HuH-7 (cell line): Measurements from ENCODE around the gene PIF1.
A peak's percentile ranks its signal among the peaks of the same experiment; 100 is the strongest.

ENCODE experiments used
- DNase-seq: peaks from one replicate; pipeline ENCODE4 v3.0.0; 2011; ENCODE audit warnings: low spot score

The PIF1 gene, protein sequence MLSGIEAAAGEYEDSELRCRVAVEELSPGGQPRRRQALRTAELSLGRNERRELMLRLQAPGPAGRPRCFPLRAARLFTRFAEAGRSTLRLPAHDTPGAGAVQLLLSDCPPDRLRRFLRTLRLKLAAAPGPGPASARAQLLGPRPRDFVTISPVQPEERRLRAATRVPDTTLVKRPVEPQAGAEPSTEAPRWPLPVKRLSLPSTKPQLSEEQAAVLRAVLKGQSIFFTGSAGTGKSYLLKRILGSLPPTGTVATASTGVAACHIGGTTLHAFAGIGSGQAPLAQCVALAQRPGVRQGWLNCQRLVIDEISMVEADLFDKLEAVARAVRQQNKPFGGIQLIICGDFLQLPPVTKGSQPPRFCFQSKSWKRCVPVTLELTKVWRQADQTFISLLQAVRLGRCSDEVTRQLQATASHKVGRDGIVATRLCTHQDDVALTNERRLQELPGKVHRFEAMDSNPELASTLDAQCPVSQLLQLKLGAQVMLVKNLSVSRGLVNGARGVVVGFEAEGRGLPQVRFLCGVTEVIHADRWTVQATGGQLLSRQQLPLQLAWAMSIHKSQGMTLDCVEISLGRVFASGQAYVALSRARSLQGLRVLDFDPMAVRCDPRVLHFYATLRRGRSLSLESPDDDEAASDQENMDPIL

DNA sequence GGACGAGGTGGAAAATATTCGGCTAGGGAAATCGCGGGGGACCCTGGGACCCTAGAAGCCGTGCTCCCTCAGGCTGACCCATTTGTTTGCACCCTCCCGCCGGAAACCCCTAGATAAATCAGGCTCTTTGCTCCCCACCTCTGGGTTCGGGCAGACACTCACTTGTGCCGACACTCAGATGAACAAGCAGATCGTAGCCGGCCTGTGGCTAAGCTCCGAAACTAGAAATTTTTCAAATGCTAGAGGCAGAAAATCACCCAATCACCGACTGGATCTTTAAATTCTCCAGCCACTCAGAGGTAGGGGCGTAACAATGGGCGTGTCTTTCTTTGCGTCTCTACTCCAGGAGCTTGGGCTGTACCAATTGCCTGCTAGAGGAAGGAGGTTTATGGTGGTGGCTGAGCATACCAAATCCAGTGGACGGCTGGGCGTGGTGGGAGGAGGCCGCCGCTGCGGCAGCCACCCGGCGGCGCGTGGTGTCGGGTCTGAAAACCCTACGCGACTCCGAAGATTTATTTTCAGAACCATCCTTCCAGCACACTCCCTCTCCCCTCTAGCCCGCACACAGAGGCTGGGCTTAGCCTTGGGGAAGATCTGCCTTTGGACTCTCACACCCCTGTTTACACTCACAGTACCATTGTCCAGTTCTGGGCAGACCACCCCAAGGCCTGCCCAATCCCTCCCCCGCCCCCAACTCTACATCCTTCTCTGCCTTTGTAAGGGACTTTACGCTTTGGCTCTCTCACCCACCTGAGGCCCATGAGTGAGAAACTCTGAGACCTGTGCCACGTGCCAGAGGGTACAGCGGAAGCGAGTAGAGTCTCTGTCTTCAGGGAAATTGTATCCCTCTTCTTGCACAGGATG lies at the start of gene PIF1:
Gene PIF1, minus strand, starts transcription at position 217 of the 864 bp plus-strand sequence. CDS start 1,312 bp downstream, outside the sequence.
- peak; percentile 96 for DNase-seq

DNA sequence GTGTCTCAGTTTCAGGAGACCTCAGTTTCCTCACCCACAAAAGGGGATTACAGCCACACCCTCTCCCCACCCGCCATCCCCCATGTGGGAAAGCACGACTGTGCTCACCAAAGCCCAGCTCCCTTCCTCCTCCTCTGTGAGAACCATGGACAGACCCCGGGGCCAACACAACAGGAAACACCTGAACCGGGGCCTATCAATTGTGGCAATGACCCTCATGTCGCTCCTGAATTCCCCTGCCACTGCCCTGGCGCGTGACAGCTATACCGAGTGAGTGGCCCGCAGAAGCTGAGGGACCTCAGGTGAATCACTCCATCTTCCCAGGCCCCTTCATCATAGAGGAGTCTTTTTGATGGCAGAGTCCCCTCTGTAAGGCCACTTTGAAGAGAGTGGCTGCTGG lies 44.9 kb upstream of the PIF1 start:
- no peak for DNase-seq

DNA sequence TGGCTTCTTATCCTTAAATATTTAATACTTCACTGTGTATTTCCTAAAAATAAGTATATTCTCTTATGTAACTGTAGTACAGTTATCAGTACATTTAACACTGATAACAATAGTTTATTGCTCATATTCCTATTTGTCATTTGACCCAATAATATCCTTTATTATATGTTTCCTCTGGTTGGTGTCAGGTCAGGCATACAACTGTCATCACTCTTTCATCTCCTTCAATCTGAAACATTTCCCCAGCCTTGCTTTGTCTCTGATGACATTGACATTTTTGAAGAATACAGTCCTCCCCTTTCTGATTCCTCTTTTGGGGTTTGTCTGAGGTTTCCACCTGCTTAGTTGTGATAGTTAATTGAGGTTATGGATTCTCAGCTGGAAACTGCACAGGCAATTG lies 44.1 kb upstream of the PIF1 start:
- DNase-seq, result no peak

DNA sequence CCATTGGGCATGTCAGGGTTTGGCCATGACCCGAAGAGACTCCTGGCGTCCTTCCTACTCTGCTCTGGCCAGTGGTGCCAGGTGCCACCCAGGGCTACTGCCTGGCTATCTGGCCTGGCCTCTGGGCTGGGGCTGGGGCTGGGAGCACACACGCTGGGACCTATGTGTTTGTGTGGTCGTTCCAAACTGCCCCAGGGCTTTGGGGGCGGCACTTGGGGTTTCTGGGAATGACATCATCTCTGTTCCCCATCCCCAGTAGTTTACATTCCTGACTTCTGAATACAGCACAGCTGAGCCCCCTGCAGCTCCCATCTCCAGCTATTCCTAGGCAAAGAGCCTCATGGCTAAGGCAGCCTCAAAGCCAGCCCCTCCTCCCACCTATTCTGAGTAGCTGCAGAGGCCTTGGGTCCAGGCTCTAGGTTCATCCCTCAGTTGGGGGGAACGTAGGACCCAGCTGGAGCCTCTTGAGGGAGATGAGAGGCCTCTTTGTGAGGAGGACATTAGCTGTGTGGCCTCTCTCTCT lies 40.6 kb upstream of the PIF1 start:
- DNase-seq, result no peak

DNA sequence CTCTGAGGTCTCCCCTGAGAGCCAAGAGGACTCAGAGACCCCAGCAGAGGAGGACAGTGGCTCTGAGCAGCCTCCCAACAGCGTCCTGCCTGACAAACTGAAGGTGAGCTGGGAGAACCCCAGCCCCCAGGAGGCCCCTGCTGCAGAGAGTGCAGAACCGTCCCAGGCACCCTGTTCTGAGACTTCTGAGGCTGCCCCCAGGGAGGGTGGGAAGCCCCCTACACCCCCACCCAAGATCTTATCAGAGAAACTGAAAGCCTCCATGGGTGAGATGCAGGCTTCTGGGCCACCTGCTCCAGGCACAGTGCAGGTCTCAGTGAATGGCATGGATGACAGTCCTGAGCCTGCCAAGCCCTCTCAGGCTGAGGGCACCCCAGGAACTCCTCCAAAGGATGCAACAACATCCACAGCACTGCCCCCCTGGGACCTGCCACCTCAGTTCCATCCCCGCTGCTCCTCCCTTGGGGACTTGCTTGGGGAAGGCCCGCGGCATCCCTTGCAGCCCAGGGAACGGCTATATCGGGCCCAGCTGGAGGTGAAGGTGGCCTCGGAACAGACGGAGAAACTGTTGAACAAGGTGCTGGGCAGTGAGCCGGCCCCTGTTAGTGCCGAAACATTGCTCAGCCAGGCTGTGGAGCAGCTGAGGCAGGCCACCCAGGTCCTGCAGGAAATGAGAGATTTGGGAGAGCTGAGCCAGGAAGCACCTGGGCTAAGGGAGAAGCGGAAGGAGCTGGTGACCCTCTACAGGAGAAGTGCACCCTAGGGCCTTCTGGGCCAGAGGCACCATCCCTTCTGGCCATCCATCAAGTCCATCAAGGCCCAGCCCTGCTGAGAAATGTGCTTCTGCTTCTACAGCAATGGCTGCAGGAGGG lies 39.9 kb upstream of the PIF1 start:
- no peak for DNase-seq

DNA sequence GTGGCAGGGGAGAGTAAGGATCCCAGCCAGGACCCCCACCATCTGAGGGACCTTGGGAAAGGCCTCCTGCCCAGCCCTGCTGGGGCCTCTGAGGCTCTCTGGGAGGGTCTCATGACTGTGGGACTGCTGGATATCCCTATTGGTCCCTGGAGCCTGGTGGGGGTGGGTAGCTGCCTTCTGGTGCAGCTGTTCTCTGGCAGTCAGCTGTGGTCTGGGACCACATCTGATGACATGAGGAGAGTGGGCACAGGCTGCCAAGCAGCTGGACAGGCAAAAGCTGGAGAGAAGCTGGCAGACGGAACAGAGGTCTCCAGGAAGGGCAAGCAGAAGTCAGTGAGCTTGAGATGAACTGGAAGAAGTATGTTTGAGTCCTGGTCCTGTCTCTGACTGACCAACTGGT lies 38.6 kb upstream of the PIF1 start:
- no peak for DNase-seq

DNA sequence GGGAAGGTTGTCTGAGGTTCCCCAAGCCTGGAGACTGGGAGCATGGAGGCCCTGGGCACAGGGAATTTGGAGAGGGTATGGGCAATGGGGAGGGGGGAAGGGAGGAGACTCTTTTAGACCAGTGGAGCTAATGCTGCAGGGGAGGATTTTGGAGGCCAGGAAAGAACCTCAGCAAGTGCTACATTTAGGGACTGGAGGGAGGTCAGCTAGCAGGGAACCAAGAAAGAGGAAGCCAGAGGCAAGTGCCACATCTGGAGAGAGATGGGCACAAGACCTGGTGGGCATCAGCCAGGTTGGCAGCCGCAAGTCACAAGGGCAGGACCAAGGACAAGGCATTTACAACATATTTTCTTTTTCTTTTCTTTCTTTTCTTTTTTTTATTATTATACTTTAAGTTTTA lies 37.0 kb upstream of the PIF1 start:
- DNase-seq, result no peak

DNA sequence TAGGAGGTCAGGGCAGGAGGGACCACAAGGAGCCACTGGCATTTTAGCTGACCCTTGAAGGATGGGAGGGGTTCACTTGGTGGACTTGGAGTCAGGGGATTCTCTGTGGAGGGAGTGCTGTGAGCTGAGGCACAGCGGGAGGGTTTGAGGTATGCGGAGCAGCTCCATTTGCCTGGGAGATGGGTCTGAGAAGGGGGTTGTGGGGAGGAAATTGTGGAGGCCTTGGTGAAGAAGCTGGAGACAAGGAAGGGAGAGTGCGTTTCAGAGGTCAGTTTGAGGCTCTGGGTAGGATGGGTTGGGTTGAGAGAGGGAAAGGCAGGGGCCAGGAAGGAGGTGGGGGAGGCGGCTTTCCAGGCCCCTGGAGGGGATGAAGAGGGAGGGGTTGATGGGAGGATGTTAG lies 36.5 kb upstream of the PIF1 start:
- DNase-seq, result no peak

DNA sequence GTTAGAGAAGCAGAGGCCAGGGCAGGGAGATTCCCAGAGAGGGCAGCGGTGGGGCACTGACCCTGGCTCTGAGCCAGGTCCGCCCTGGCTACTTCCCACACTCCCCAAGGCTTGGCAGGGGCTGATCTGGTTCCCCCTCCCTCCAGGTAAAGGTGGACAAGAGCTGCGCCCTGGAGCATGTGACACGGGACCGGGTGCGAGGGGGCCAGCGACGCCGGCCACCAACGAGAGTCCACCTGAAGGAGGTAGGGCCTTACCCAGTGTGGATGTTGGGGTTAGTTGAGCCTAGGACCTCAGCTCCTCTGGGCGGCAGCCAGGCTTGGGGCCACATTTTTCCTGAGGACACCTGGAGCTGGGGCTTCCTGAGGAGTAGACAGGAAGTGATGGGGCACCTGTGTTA lies 35.9 kb upstream of the PIF1 start:
- DNase-seq, result no peak

DNA sequence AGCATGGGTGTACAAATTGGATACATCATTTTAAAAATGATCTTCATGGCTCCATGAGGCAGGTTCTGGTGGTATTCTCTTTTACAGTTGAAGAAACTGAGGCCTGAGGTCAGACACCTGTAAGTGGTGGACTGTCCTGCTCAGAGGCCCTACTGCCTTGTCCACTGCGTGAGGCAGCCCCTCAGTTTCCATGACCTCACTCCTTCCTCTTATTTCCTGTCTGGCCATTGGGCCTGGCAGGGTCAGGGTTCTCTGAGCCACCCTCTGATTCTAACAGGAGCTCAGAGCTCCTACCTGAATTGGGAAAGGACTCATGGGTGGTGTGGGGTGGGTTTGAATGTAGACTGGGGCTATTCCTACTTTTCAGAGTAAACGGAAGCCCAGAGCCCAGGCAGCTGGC lies 33.8 kb upstream of the PIF1 start:
- no peak for DNase-seq

DNA sequence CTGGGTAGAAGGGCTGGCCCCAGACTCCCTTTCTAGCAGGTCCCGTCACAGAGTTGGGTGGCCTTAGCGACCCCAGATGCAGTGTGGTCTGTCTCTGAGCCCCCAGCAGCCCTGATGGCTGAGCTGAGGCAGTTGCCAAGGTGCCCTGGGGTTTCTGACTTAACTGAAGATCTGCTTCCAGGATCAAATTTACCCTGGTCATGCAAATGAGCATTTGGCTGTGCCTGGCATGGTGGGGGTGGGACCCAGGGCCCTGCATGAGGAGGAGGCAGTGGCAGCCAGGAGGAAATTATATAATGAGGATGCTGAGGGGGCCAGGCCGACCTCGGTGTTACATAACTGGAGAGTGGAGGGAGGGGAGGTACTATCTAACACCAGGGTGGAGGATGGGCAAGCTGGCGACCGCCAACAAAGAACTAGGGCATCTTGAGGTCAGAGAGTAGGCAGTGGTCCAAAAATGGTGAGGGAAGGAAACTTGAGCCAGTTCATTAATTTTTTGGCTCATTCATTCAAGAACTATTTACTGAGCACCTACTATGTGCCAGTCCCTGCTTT lies 32.7 kb upstream of the PIF1 start:
- DNase-seq, result no peak

DNA sequence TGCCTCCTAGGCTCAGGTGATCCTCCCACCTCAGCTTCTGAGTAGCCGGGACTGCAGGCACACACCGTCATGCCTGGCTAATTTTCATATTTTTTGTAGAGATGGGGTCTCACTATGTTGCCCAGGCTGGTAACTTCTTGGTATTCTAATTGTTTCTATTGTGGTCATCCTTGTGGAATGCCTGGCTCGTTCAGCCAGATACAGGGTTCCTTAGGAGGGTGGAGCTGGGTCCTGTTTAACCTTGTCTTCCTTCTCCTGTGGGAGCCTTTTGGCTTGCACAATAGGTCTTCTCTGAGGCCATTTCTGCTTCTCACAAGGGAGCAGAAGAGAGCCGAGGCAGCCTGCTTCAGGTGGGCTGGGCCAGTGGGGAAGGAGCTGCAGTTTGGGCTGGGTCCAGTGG lies 32.0 kb upstream of the PIF1 start:
- DNase-seq, result no peak

DNA sequence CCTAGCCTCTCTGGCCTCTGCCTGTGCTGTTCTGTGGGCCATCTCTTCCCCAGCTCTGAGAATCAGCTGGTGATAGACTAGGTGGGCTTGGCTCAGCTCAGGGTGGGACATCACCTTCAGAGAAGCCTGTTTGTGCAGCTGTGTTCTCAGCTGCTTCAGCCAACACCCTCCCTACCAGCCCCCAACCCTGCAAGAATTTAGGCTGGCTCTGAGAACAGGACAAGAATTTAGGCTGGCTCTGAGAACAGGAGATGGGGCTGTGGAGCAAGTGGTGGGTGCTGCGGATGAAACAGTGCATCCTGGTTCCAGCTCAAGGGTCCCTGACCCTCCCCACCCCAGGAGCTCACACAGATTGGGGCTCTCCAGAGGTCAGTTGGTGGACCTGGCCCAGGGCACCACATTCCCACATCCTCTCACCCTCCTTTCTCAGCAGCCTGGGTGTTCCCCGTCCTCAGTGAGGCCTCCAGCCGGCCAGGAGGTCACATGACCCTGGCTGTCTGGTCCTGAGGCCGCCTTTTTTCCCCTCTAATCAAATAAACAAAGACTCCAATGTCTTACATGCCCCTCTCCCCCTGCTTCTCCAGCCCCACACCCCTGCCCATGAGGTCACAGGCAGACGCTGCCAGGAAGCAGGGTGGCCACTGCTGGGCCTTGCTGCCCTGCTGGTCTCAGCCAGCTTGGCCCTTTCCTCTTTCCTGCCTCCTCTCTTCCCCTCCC lies 31.1 kb upstream of the PIF1 start:
- peak; percentile 40 for DNase-seq

DNA sequence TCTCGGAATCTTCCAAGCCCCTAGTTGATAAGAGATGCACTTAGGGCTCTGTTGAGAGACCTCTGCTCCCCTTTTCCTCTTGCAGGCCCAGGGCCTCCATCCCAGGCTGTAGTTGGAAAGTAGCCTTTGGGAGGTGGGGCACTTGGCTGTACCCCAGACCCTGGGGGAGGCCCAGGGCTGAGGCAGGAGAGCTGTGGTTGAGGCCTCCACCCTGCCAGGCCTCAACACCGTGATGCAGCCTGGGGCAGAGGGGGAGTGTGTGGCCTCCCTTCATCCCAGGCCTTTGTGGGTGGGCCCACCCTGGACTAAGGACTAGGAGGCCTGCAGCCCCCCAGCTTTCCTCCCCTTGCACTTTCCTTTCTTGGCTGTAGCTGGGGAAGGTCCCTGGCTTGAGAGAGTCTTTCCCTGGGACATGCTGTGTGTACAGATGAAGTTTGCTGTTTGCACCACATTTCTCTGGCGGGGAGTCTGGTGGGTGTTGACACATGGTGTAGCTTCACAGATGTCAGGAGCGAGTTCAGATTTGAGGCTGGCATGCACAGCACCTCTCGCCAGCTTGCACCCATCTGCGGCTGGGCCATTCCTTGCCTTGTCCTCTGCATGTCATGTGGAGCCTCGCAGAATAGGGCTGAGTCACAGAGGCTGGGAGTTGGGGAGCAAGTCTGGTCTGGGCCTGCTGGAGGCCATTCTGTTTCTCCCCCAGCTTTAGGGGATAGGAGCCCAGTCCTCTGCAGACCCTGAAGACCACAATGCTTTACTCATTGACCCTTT lies 29.9 kb upstream of the PIF1 start:
- no peak for DNase-seq

DNA sequence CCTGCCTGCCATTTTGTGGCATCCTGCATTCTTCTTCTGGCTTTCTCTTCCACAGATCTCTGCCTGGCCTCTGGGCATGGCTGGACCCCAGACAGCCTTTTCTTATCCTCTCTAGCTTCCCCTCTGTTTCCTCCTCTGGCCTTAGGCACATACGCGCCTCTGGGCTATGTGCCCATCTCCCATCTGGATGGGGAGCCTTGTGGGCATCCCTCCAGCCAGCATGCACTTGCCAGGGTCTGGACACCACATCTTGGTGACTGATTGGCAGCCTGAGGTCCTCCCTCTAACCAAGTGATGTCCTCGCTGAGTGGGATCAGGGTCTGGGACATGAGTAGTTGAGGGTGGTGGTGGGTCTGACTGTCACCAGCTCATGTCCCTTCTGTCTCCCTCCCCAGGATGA lies 29.1 kb upstream of the PIF1 start:
- DNase-seq, result no peak

DNA sequence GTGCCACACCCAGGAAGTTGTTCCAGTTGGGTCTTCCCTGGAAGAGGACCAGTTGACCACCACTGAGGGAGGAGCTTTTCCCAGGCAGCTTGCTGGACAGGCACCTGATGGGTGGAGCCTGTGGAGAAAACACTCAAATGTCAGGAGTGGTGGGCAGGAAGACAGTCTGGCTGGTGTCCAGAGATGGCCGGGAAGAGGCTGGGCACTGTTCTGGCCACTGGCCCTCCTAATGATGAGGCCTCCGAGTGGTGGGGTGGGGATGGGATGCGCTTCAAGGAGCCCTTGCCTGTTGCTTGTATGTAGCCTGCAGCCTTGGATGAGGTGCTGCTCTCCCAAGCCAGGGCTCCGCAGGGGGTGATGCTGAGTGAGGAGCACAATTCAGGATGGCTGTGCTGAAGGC lies 28.6 kb upstream of the PIF1 start:
- DNase-seq, result no peak

DNA sequence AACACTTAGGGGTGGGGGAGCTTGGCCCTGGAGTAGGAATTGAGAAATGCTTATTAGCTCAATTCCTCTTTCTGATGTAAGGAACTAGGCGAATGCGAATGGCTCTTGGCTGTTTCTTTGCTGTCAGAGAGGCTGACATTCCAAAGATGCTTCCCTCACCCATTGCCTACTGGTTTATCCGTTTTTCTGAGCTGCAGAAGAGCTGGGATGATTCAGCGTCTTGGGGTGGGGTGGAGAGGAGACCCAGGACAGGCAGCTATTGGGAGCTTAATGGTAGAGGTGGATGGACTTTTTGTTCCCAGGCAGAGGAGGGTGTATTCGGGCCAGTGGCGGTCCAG lies 26.0 kb upstream of the PIF1 start:
- DNase-seq, result no peak

DNA sequence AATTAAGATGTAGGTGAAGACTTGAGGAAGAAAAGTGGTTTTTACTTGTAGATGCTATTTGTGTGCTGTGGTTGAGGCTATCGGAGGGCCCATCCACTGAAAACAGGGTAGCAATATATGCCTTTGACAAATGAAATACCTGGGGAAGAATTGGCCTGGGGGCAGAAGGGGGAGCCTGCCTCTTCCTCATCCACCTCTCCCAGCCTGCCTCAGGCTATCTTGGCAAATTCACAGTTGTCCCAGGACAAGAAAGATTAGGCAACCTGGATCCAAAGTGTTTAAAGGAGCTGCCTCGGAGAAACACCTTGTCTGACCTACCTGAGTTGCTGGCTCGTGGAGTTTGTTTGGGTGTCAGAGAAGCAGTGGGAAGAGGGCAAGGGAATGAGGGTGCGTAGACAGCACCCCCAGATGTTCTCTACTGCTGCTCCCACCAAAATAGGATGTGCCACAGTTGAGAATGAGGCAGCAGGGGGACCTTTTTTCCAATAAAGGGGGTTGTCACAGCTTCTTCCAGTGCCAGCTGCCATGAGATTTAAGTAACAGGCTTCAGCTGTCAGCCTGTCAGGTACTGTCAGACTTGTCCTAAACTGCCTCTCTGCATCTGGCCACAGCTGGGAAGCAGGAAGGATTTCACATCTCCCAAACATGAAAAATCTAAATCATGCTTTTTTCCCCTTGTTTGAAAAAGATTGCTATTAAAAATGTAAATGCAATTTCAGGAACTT lies 25.5 kb upstream of the PIF1 start:
- DNase-seq, result no peak
